Right atrium auricular region (tissue), 2 donors: ENCODE results near the gene YIF1B. TPM values are rescaled to one million over a fixed set of nuclear protein-coding genes. Genes with fewer than 3 reads are reported as not detected.

Experiments used
- DNase-seq: peaks from one replicate; pipeline ENCODE4 v3.0.0-alpha.2; 2019; ENCODE audit warnings: low spot score
- H3K27ac ChIP-seq, 2 donors: fragments of 200-600 bp; sonication (generic); 1 replicate in 1 of 2; 2 replicates in 1 of 2; pipeline ENCODE4 v1.5.1; 2016 to 2019
- H3K27me3 ChIP-seq, 2 donors: fragments of 200-600 bp; sonication (generic); one replicate each; pipeline versions ENCODE4 v1.5.1 to v1.6.0; 2017 to 2019
- H3K36me3 ChIP-seq: fragments of 200-600 bp; sonication (generic); one replicate; pipeline ENCODE4 v1.5.1; 2016
- H3K4me1 ChIP-seq, 2 donors: fragments of 200-600 bp; sonication (generic); one replicate each; pipeline versions ENCODE4 v1.5.1 to v1.6.0; 2017 to 2019
- H3K4me3 ChIP-seq, 2 donors: fragments of 200-600 bp; sonication (generic); 1 replicate in 1 of 2; 2 replicates in 1 of 2; pipeline ENCODE4 v1.5.1; 2017 to 2019; ENCODE audit warnings: mild to moderate bottlenecking in 1 of 2, moderate library complexity in 1 of 2
- H3K9me3 ChIP-seq, 2 donors: fragments of 200-600 bp; sonication (generic); one replicate each; pipeline ENCODE4 v1.5.1; 2019
- CTCF ChIP-seq, 2 donors: fragments of 200-600 bp; sonication (generic); IDR thresholded peaks; one replicate each; pipeline ENCODE4 v1.5.1; 2019; ENCODE audit warnings: antibody characterized with exemption in 2 of 2
- total RNA-seq, 2 donors: library from RNA; depleted of rRNA; stranded (reverse); fragments of >200 nt; gene quantifications; one replicate each; pipeline ENCODE4 v1.1.0, GENCODE V29; 2016

YIF1B gene
- total RNA-seq, 2 donors from 2014 or later, result 20.1 to 26.9 TPM

GRCh38 chr19:38360351-38360750 is 44.6 kb upstream of the YIF1B start:
- H3K9me3 ChIP-seq, result no peaks in the 10 kb centered on the region
- DNase-seq, result no peak
- H3K36me3 ChIP-seq, result no peaks in the 10 kb centered on the region
- TF ChIP-seq CTCF (IDR thresholded peaks at IDR 0.05), result no peak
- H3K4me3 ChIP-seq, result no peak overlapping the region
- H3K4me1 ChIP-seq, result peaks cover 0 to 21% of the 10 kb centered on the region in 2 donors
- H3K27me3 ChIP-seq, result no peaks in the 10 kb centered on the region
- H3K27ac ChIP-seq, result no peak overlapping the region

- Histone ChIP-seq H3K4me3 (no peak overlapping the region), H3K36me3 (no peaks in the 10 kb centered on the region), H3K4me1 (peaks cover 0 to 21% of the 10 kb centered on the region in 2 donors), H3K27ac (no peak overlapping the region), H3K27me3 (no peaks in the 10 kb centered on the region), H3K9me3 (no peaks in the 10 kb centered on the region)
- no peak for TF ChIP-seq CTCF (IDR thresholded peaks at IDR 0.05)
- DNase-seq, result no peak
These were observed 43.7 kb upstream of the YIF1B start for GRCh38 chr19:38359242-38360021.

GRCh38 chr19:38358071-38358470 is 42.3 kb upstream of the YIF1B start:
- Histone ChIP-seq H3K4me1 (peaks cover 0 to 21% of the 10 kb centered on the region in 2 donors), H3K27me3 (no peaks in the 10 kb centered on the region), H3K9me3 (no peaks in the 10 kb centered on the region), H3K27ac (no peak overlapping the region), H3K36me3 (no peaks in the 10 kb centered on the region), H3K4me3 (no peak overlapping the region)
- no peak for DNase-seq
- TF ChIP-seq CTCF (IDR thresholded peaks at IDR 0.05), result no peak

GRCh38 chr19:38355728-38356725 is 40.3 kb upstream of the YIF1B start:
- no peak overlapping the region for H3K4me3 ChIP-seq
- DNase-seq, result no peak

GRCh38 chr19:38352611-38353010 is 36.9 kb upstream of the YIF1B start:
- H3K27me3 ChIP-seq, result no peaks in the 10 kb centered on the region
- DNase-seq, result no peak
- H3K27ac ChIP-seq, result no peak overlapping the region

More at GRCh38 chr19:38355728-38356725, 40.3 kb upstream of the YIF1B start:
- H3K9me3 ChIP-seq, result no peaks in the 10 kb centered on the region
- no peaks in the 10 kb centered on the region for H3K36me3 ChIP-seq
- no peak overlapping the region for H3K27ac ChIP-seq
- TF ChIP-seq CTCF (IDR thresholded peaks at IDR 0.05), result no peak
- H3K27me3 ChIP-seq, result no peaks in the 10 kb centered on the region
- H3K4me1 ChIP-seq, result peaks cover 0 to 1% of the 10 kb centered on the region in 2 donors

More at GRCh38 chr19:38352611-38353010, 36.9 kb upstream of the YIF1B start:
- Histone ChIP-seq H3K9me3 (no peaks in the 10 kb centered on the region), H3K4me3 (no peak overlapping the region), H3K36me3 (no peaks in the 10 kb centered on the region), H3K4me1 (no peaks in the 10 kb centered on the region)
- no peak for TF ChIP-seq CTCF (IDR thresholded peaks at IDR 0.05)
